Memory B cell (primary cell): ENCODE measurements around the gene HES1.

Source experiments
- ATAC-seq: fragments of 150-1000 bp; cut with Tn5 transposase; 2 replicates; pipeline ENCODE4 v1.10.0; 2021; ENCODE audit warnings: low read depth, mild to moderate bottlenecking, moderate library complexity
- DNase-seq, 2 donors: peaks; one replicate each; pipeline ENCODE4 v3.0.0; 2022; ENCODE audit warnings: low spot score in 2 of 2
- H3K27ac Mint-ChIP-seq: one replicate; pipeline ENCODE4 v1.8.0; 2022; ENCODE audit warnings: mild to moderate bottlenecking, moderate library complexity, mixed read lengths
- H3K27me3 Mint-ChIP-seq: one replicate; pipeline ENCODE4 v1.8.0; 2022; ENCODE audit warnings: mixed read lengths
- H3K36me3 Mint-ChIP-seq: one replicate; pipeline ENCODE4 v1.8.0; 2022; ENCODE audit warnings: mild to moderate bottlenecking, mixed read lengths
- H3K4me1 Mint-ChIP-seq: one replicate; pipeline ENCODE4 v1.8.0; 2022; ENCODE audit warnings: mixed read lengths
- H3K4me3 Mint-ChIP-seq: one replicate; pipeline ENCODE4 v1.8.0; 2022; ENCODE audit warnings: mild to moderate bottlenecking, moderate library complexity, mixed read lengths
- H3K9me3 Mint-ChIP-seq: one replicate; pipeline ENCODE4 v1.8.0; 2022; ENCODE audit warnings: mixed read lengths

Gene HES1

GRCh38 chr3:194185221-194185620 is 49.3 kb downstream of the HES1 start:
- Mint-ChIP-seq H3K27ac (no peak overlapping the region), H3K36me3 (no peaks in the 10 kb centered on the region), H3K9me3 (no peaks in the 10 kb centered on the region), H3K4me1 (peaks cover 2% of the 10 kb centered on the region), H3K4me3 (no peak overlapping the region), H3K27me3 (peaks cover 5% of the 10 kb centered on the region)
- ATAC-seq (no peak), DNase-seq (no peak)

- H3K4me3 Mint-ChIP-seq: no peak overlapping the region
- DNase-seq: no peak
- peaks cover 4% of the 10 kb centered on the region for H3K27me3 Mint-ChIP-seq
- no peaks in the 10 kb centered on the region for H3K9me3 Mint-ChIP-seq
- ATAC-seq: no peak
- no peak overlapping the region for H3K27ac Mint-ChIP-seq
- no peaks in the 10 kb centered on the region for H3K36me3 Mint-ChIP-seq
- no peaks in the 10 kb centered on the region for H3K4me1 Mint-ChIP-seq
These were observed 51.4 kb downstream of the HES1 start for GRCh38 chr3:194187233-194187944.
